GM12878 (cell line): ENCODE measurements around the gene STK17A.

Experiments used
- CHD2 ChIP-seq: IDR thresholded peaks from 2 replicates; pipeline ENCODE4 v1.6.1; 2011; ENCODE audit warnings: low read depth, low read length, improper control_type of control experiment, borderline replicate concordance
- EP300 ChIP-seq, 2 experiments: fragments of 150-350 bp in 1 of 2; IDR thresholded peaks; 2 replicates each; pipeline ENCODE4 v1.6.1; 2011 to 2012; ENCODE audit warnings: low read depth in 2 of 2, low read length in 2 of 2, borderline replicate concordance in 1 of 2, improper control_type of control experiment in 1 of 2, inconsistent platforms in 1 of 2; ENCODE audit not compliant: control insufficient read depth in 1 of 2
- FOS ChIP-seq: IDR thresholded peaks from 3 replicates; pipeline ENCODE4 v1.6.1; 2011; ENCODE audit warnings: borderline replicate concordance; ENCODE audit not compliant: insufficient read length; ENCODE audit errors: extremely low read depth
- SREBF1 ChIP-seq: IDR thresholded peaks from 2 replicates; pipeline ENCODE4 v1.6.1; 2012; ENCODE audit warnings: mild to moderate bottlenecking, low read length
- TARDBP ChIP-seq: IDR thresholded peaks from 2 replicates; pipeline ENCODE4 v1.6.1; 2016; ENCODE audit warnings: borderline replicate concordance
- TBL1XR1 ChIP-seq: IDR thresholded peaks from 2 replicates; pipeline ENCODE4 v1.6.1; 2012; ENCODE audit warnings: low read depth, low read length, improper control_type of control experiment
- ZNF274 ChIP-seq: IDR thresholded peaks from one replicate; pipeline ENCODE4 v1.8.0; 2011; ENCODE audit not compliant: insufficient read length, insufficient read depth
- TF ChIP-seq, protein P1 (sequence below), 3 experiments: IDR thresholded peaks in 2 of 3; conservative IDR thresholded peaks in 1 of 3; 2 replicates each; pipeline ENCODE4 v1.5.1; 2011; ENCODE audit warnings: low read depth in 3 of 3, low read length in 3 of 3, mild to moderate bottlenecking in 3 of 3, control low read depth in 2 of 3, moderate library complexity in 2 of 3, inconsistent platforms in 1 of 3, mixed read lengths in 1 of 3; ENCODE audit not compliant: control insufficient read depth in 2 of 3, insufficient read depth in 1 of 3; ENCODE audit errors: extremely low read depth in 1 of 3
- TF ChIP-seq, protein P2 (sequence below): IDR thresholded peaks from 2 replicates; pipeline ENCODE4 v1.6.1; 2012; ENCODE audit warnings: low read length, inconsistent platforms
- TF ChIP-seq, protein P3 (sequence below): IDR thresholded peaks from 2 replicates; pipeline ENCODE4 v1.6.1; 2012; ENCODE audit warnings: low read depth, low read length, improper control_type of control experiment

DNA sequence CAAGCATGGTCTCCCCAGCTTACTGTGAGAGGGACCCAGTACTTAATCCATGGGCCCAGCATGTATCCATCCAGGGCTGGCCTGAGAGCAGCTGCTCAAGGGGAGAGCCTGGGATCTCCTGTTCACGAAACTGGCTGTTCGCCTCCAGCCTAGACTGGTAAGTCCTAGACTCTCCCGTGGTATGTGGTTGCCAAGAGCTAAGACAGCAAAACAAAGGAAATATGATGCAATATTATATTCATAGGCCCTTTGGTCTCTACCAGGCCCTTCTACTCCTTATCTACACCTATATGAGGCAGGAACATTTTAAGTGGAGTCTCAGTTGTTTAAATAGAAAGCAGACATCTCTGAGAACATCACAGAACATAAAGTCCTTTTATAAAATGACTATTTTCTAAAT, 28.9 kb upstream of the STK17A start:
- no peak for TF ChIP-seq FOS
- TF ChIP-seq, protein P1, sequence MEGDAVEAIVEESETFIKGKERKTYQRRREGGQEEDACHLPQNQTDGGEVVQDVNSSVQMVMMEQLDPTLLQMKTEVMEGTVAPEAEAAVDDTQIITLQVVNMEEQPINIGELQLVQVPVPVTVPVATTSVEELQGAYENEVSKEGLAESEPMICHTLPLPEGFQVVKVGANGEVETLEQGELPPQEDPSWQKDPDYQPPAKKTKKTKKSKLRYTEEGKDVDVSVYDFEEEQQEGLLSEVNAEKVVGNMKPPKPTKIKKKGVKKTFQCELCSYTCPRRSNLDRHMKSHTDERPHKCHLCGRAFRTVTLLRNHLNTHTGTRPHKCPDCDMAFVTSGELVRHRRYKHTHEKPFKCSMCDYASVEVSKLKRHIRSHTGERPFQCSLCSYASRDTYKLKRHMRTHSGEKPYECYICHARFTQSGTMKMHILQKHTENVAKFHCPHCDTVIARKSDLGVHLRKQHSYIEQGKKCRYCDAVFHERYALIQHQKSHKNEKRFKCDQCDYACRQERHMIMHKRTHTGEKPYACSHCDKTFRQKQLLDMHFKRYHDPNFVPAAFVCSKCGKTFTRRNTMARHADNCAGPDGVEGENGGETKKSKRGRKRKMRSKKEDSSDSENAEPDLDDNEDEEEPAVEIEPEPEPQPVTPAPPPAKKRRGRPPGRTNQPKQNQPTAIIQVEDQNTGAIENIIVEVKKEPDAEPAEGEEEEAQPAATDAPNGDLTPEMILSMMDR (IDR thresholded peaks at IDR 0.05 in 2 of 3, conservative IDR thresholded peaks at IDR 0.05 in 1 of 3; ENCODE audit: control insufficient read depth in 2 of 3, extremely low read depth in 1 of 3, insufficient read depth in 1 of 3, low read depth in 3 of 3, low read length in 3 of 3): no peak
- TF ChIP-seq ZNF274: no peak
- TF ChIP-seq TARDBP: no peak
- TF ChIP-seq, protein P2, sequence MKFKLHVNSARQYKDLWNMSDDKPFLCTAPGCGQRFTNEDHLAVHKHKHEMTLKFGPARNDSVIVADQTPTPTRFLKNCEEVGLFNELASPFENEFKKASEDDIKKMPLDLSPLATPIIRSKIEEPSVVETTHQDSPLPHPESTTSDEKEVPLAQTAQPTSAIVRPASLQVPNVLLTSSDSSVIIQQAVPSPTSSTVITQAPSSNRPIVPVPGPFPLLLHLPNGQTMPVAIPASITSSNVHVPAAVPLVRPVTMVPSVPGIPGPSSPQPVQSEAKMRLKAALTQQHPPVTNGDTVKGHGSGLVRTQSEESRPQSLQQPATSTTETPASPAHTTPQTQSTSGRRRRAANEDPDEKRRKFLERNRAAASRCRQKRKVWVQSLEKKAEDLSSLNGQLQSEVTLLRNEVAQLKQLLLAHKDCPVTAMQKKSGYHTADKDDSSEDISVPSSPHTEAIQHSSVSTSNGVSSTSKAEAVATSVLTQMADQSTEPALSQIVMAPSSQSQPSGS: no peak
- no peak for TF ChIP-seq TBL1XR1
- TF ChIP-seq SREBF1: no peak
- TF ChIP-seq CHD2: no peak
- TF ChIP-seq, protein P3, sequence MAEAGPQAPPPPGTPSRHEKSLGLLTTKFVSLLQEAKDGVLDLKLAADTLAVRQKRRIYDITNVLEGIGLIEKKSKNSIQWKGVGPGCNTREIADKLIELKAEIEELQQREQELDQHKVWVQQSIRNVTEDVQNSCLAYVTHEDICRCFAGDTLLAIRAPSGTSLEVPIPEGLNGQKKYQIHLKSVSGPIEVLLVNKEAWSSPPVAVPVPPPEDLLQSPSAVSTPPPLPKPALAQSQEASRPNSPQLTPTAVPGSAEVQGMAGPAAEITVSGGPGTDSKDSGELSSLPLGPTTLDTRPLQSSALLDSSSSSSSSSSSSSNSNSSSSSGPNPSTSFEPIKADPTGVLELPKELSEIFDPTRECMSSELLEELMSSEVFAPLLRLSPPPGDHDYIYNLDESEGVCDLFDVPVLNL: no peak
- no peak for TF ChIP-seq EP300 (IDR thresholded peaks at IDR 0.05; ENCODE audit: borderline replicate concordance in 1 of 2, control insufficient read depth in 1 of 2, low read depth in 2 of 2, low read length in 2 of 2)
